ENCODE results near the gene NOL9.

DNA sequence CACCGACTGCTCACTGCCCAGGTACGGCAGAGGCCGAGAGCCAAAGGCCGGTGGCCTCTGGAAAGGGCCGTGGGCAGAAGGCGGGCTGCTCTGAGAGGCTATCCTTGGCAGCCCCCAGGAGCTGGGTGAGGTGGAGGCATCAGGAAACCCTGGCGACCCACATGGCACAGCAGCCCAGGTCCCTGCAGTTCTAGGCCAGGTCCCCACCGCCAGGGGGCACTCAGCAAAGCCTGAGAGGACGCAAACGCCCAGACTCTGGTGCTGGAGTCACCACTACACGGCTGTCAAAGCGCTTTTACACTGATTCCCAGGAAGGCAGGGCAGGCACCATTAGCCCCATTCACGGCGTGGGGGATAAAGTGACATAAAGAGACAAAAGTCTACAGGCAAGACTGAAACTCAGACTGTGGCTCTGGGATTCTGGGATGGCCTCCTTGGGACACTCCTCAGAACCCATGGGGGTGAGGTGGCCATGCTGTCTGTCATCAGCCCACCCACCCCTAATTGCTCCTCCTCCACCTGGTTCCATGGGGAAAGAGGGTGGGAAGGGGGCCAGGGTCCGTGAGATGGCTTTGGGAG is 67.8 kb downstream of the NOL9 start:
- TF ChIP-seq EP300 (IDR thresholded peaks at IDR 0.05): no peak
- TF ChIP-seq, protein P1, sequence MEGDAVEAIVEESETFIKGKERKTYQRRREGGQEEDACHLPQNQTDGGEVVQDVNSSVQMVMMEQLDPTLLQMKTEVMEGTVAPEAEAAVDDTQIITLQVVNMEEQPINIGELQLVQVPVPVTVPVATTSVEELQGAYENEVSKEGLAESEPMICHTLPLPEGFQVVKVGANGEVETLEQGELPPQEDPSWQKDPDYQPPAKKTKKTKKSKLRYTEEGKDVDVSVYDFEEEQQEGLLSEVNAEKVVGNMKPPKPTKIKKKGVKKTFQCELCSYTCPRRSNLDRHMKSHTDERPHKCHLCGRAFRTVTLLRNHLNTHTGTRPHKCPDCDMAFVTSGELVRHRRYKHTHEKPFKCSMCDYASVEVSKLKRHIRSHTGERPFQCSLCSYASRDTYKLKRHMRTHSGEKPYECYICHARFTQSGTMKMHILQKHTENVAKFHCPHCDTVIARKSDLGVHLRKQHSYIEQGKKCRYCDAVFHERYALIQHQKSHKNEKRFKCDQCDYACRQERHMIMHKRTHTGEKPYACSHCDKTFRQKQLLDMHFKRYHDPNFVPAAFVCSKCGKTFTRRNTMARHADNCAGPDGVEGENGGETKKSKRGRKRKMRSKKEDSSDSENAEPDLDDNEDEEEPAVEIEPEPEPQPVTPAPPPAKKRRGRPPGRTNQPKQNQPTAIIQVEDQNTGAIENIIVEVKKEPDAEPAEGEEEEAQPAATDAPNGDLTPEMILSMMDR (IDR thresholded peaks at IDR 0.05): peak in 5 of 7 experiments; percentile 57 to 86 (median 77)
- TF ChIP-seq POLR2AphosphoS5 (IDR thresholded peaks at IDR 0.05): no peak

Data from stomach (tissue), 4 donors.